Skeletal muscle tissue (tissue), 4 donors: ENCODE data around the gene LPAR3. TPM values are rescaled to one million over a fixed set of nuclear protein-coding genes. Genes with fewer than 3 reads are reported as not detected.

Experiments
- H3K27ac ChIP-seq: one replicate; pipeline ENCODE4 v1.7.0; 2013; ENCODE audit warnings: mild to moderate bottlenecking, low read depth, low read length, inconsistent platforms
- H3K27me3 ChIP-seq, 3 donors: one replicate each; pipeline ENCODE4 v1.7.0; 2013; ENCODE audit warnings: low read length in 3 of 3; ENCODE audit not compliant: control insufficient read depth in 3 of 3, insufficient read depth in 3 of 3
- H3K36me3 ChIP-seq, 3 donors: one replicate each; pipeline ENCODE4 v1.7.0; 2013; ENCODE audit warnings: low read length in 3 of 3; ENCODE audit not compliant: control insufficient read depth in 3 of 3, insufficient read depth in 3 of 3
- H3K4me1 ChIP-seq, 3 donors: one replicate each; pipeline ENCODE4 v1.7.0; 2013; ENCODE audit warnings: low read length in 3 of 3, mild to moderate bottlenecking in 3 of 3; ENCODE audit not compliant: control insufficient read depth in 3 of 3, insufficient read depth in 3 of 3
- H3K4me3 ChIP-seq, 3 donors: one replicate each; pipeline ENCODE4 v1.7.0; 2013; ENCODE audit warnings: low read length in 3 of 3
- H3K9ac ChIP-seq, 3 donors: one replicate each; pipeline ENCODE4 v1.7.0; 2013; ENCODE audit warnings: low read length in 3 of 3, mild to moderate bottlenecking in 3 of 3, moderate library complexity in 2 of 3, low read depth in 1 of 3
- H3K9me3 ChIP-seq, 3 donors: one replicate each; pipeline ENCODE4 v1.7.0; 2013; ENCODE audit warnings: low read length in 3 of 3; ENCODE audit not compliant: control insufficient read depth in 3 of 3
- total RNA-seq: library from RNA; depleted of rRNA; stranded (reverse); fragments of >200 nt; gene quantifications from one replicate; pipeline ENCODE4 v1.2.3, GENCODE V29; 2014
- donor health status: Osteomylitis.

Gene LPAR3
- total RNA-seq, 1 donor from 2014 or later: under 0.01 TPM

- Histone ChIP-seq H3K4me3 (no peak overlapping the region), H3K4me1 (no peaks in the 10 kb centered on the region), H3K27me3 (no peaks in the 10 kb centered on the region), H3K27ac (no peak overlapping the region), H3K9ac (no peak overlapping the region), H3K36me3 (no peaks in the 10 kb centered on the region), H3K9me3 (no peaks in the 10 kb centered on the region)
Measured at GRCh38 chr1:84847253-84848250, 45.5 kb downstream of the LPAR3 start.

GRCh38 chr1:84846387-84846786, 46.6 kb downstream of the LPAR3 start:
- no peaks in the 10 kb centered on the region for H3K36me3 ChIP-seq
- no peaks in the 10 kb centered on the region for H3K4me1 ChIP-seq
- no peak overlapping the region for H3K27ac ChIP-seq
- no peaks in the 10 kb centered on the region for H3K27me3 ChIP-seq
- H3K9ac ChIP-seq: no peak overlapping the region
- H3K9me3 ChIP-seq: no peaks in the 10 kb centered on the region
- H3K4me3 ChIP-seq: no peak overlapping the region

GRCh38 chr1:84845357-84845756, 47.6 kb downstream of the LPAR3 start:
- Histone ChIP-seq H3K27ac (no peak overlapping the region), H3K4me1 (no peaks in the 10 kb centered on the region), H3K9me3 (no peaks in the 10 kb centered on the region), H3K4me3 (no peak overlapping the region), H3K27me3 (no peaks in the 10 kb centered on the region), H3K9ac (no peak overlapping the region), H3K36me3 (no peaks in the 10 kb centered on the region)

GRCh38 chr1:84844094-84844493, 48.9 kb downstream of the LPAR3 start:
- H3K4me1 ChIP-seq: no peaks in the 10 kb centered on the region
- H3K9ac ChIP-seq: no peak overlapping the region
- H3K27ac ChIP-seq: no peak overlapping the region
- H3K27me3 ChIP-seq: no peaks in the 10 kb centered on the region
- H3K4me3 ChIP-seq: no peak overlapping the region
- H3K9me3 ChIP-seq: no peaks in the 10 kb centered on the region
- H3K36me3 ChIP-seq: no peaks in the 10 kb centered on the region

GRCh38 chr1:84842748-84843231, 50.2 kb downstream of the LPAR3 start:
- no peaks in the 10 kb centered on the region for H3K4me1 ChIP-seq
- peaks cover 0 to 2% (median 0%) of the 10 kb centered on the region in 3 donors for H3K27me3 ChIP-seq
- H3K9ac ChIP-seq: no peak overlapping the region
- peaks cover 0 to 2% (median 0%) of the 10 kb centered on the region in 3 donors for H3K9me3 ChIP-seq
- H3K4me3 ChIP-seq: no peak overlapping the region
- no peak overlapping the region for H3K27ac ChIP-seq
- H3K36me3 ChIP-seq: no peaks in the 10 kb centered on the region

GRCh38 chr1:84841971-84842370, 51.0 kb downstream of the LPAR3 start:
- Histone ChIP-seq H3K9me3 (peaks cover 0 to 2% (median 0%) of the 10 kb centered on the region in 3 donors), H3K36me3 (no peaks in the 10 kb centered on the region), H3K27ac (no peak overlapping the region), H3K27me3 (peaks cover 0 to 2% (median 0%) of the 10 kb centered on the region in 3 donors), H3K4me1 (no peaks in the 10 kb centered on the region), H3K9ac (no peak overlapping the region), H3K4me3 (no peak overlapping the region)

GRCh38 chr1:84840346-84840745, 52.7 kb downstream of the LPAR3 start:
- Histone ChIP-seq H3K9me3 (peaks cover 0 to 2% (median 0%) of the 10 kb centered on the region in 3 donors), H3K4me3 (no peak overlapping the region), H3K9ac (no peak overlapping the region), H3K27ac (no peak overlapping the region), H3K4me1 (no peaks in the 10 kb centered on the region), H3K27me3 (peaks cover 0 to 2% (median 0%) of the 10 kb centered on the region in 3 donors), H3K36me3 (no peaks in the 10 kb centered on the region)

GRCh38 chr1:84839544-84839943, 53.5 kb downstream of the LPAR3 start:
- peaks cover 0 to 2% (median 0%) of the 10 kb centered on the region in 3 donors for H3K9me3 ChIP-seq
- H3K4me3 ChIP-seq: no peak overlapping the region
- no peaks in the 10 kb centered on the region for H3K36me3 ChIP-seq
- no peaks in the 10 kb centered on the region for H3K4me1 ChIP-seq
- H3K9ac ChIP-seq: no peak overlapping the region
- H3K27ac ChIP-seq: no peak overlapping the region
- peaks cover 0 to 2% (median 0%) of the 10 kb centered on the region in 3 donors for H3K27me3 ChIP-seq

GRCh38 chr1:84836145-84836544, 56.9 kb downstream of the LPAR3 start:
- Histone ChIP-seq H3K9ac (no peak overlapping the region), H3K4me3 (no peak overlapping the region), H3K9me3 (peaks cover 0 to 2% (median 0%) of the 10 kb centered on the region in 3 donors), H3K4me1 (no peaks in the 10 kb centered on the region), H3K27ac (no peak overlapping the region), H3K36me3 (no peaks in the 10 kb centered on the region), H3K27me3 (peaks cover 0 to 2% (median 0%) of the 10 kb centered on the region in 3 donors)

GRCh38 chr1:84835169-84835568, 57.8 kb downstream of the LPAR3 start:
- Histone ChIP-seq H3K27me3 (peaks cover 0 to 2% (median 0%) of the 10 kb centered on the region in 3 donors), H3K4me3 (no peak overlapping the region), H3K4me1 (no peaks in the 10 kb centered on the region), H3K9ac (no peak overlapping the region), H3K27ac (no peak overlapping the region), H3K9me3 (peaks cover 0 to 2% (median 0%) of the 10 kb centered on the region in 3 donors), H3K36me3 (no peaks in the 10 kb centered on the region)
